Endothelial cell of umbilical vein (primary cell): ENCODE measurements around the gene CREG1. TPM values are rescaled to one million over a fixed set of nuclear protein-coding genes. Genes with fewer than 3 reads are reported as not detected.

Experiments
- BruUV-seq: library from RNA; stranded (reverse); fragments of 400-500 nt; replicated peaks from 2 replicates; lab custom pipeline; 2021; lab: Mats Ljungman, UMichigan
- CTCF ChIA-PET: fragments of 300-600, 350-600 bp; sonication (Branson Sonifier 250); formaldehyde crosslinking; loops from one replicate; lab custom pipeline; 2021; ENCODE audit warnings: antibody characterized with exemption, inconsistent platforms; lab: Charles Lee
- POLR2A ChIA-PET: fragments of 300-600, 350-600 bp; sonication (Branson Sonifier 250); formaldehyde crosslinking; loops from one replicate; lab custom pipeline; 2021; ENCODE audit warnings: antibody characterized with exemption, inconsistent platforms; lab: Charles Lee
- DNase-seq: peaks from one replicate; pipeline ENCODE4 v3.0.0-alpha.2; 2011; ENCODE audit warnings: low read depth, low spot score
- FAIRE-seq: peaks from 2 replicates; lab custom pipeline; 2011; peaks lifted over from hg19 to GRCh38; lab: Jason Lieb, UNC
- H2AFZ ChIP-seq: 2 replicates; pipeline ENCODE4 v1.6.0; 2012; ENCODE audit warnings: low read depth, low read length, control low read depth, inconsistent platforms
- H3K27ac ChIP-seq: 2 replicates; pipeline ENCODE4 v1.5.1; 2011; ENCODE audit warnings: low read depth, mild to moderate bottlenecking, control low read depth, low read length, moderate library complexity; ENCODE audit not compliant: insufficient read depth
- H3K27me3 ChIP-seq, 2 experiments: 2 replicates each; pipeline versions ENCODE4 v1.6.0 to v1.6.1; 2011; ENCODE audit warnings: low read length in 2 of 2, mixed read lengths in 1 of 2; ENCODE audit not compliant: control insufficient read depth in 2 of 2, insufficient read depth in 2 of 2
- H3K36me3 ChIP-seq, 2 experiments: 2 replicates in 1 of 2; 3 replicates in 1 of 2; pipeline ENCODE4 v1.5.1; 2011; ENCODE audit warnings: low read length in 2 of 2, mild to moderate bottlenecking in 1 of 2, moderate library complexity in 1 of 2; ENCODE audit not compliant: control insufficient read depth in 2 of 2, insufficient read depth in 2 of 2; ENCODE audit errors: extremely low read depth in 1 of 2
- H3K4me1 ChIP-seq: 3 replicates; pipeline ENCODE4 v1.5.1; 2011; ENCODE audit warnings: mild to moderate bottlenecking, low read length; ENCODE audit not compliant: control insufficient read depth, insufficient read depth; ENCODE audit errors: extremely low read depth
- H3K4me2 ChIP-seq: 2 replicates; pipeline ENCODE4 v1.6.1; 2011; ENCODE audit warnings: low read length, control low read depth, mixed read lengths; ENCODE audit not compliant: insufficient read depth
- H3K4me3 ChIP-seq, 3 experiments: fragments of 200-600 bp in 1 of 3; sonication (generic), shearing (Covaris generic) in 1 of 3; replicated peaks in 1 of 3; 2 replicates each; pipeline ENCODE4 v1.5.1; 2011 to 2016; ENCODE audit warnings: control low read depth in 3 of 3, low read length in 3 of 3, mild to moderate bottlenecking in 2 of 3, inconsistent platforms in 1 of 3, low read depth in 1 of 3, moderate library complexity in 1 of 3; ENCODE audit not compliant: insufficient read depth in 1 of 3
- H3K79me2 ChIP-seq: 2 replicates; pipeline ENCODE4 v1.6.0; 2012; ENCODE audit warnings: low read length, inconsistent platforms; ENCODE audit not compliant: control insufficient read depth, insufficient read depth
- H3K9ac ChIP-seq: replicated peaks from 2 replicates; pipeline ENCODE3; 2011; ENCODE audit warnings: low read length, control low read depth; ENCODE audit not compliant: insufficient read depth; ENCODE audit errors: extremely low read depth
- H3K9me1 ChIP-seq: replicated peaks from 3 replicates; pipeline ENCODE4 v1.6.0; 2011; ENCODE audit warnings: mild to moderate bottlenecking, low read length; ENCODE audit not compliant: control insufficient read depth, insufficient read depth; ENCODE audit errors: extremely low read depth
- H3K9me3 ChIP-seq: replicated peaks from 2 replicates; pipeline ENCODE4 v1.5.1; 2012; ENCODE audit warnings: low read length, inconsistent platforms; ENCODE audit not compliant: control insufficient read depth, insufficient read depth
- H4K20me1 ChIP-seq: replicated peaks from 2 replicates; pipeline ENCODE3; 2011; ENCODE audit warnings: mild to moderate bottlenecking, low read length; ENCODE audit not compliant: control insufficient read depth, insufficient read depth; ENCODE audit errors: extremely low read depth
- EZH2 ChIP-seq: IDR thresholded peaks from 2 replicates; pipeline ENCODE4 v1.6.1; 2012; ENCODE audit warnings: borderline replicate concordance, low read depth, mild to moderate bottlenecking, moderate library complexity, low read length, inconsistent platforms; ENCODE audit not compliant: severe bottlenecking
- FOS ChIP-seq: IDR thresholded peaks from 2 replicates; pipeline ENCODE4 v1.6.1; 2011; ENCODE audit warnings: mild to moderate bottlenecking, low read length, moderate library complexity, borderline replicate concordance; ENCODE audit not compliant: insufficient read depth
- GATA2 ChIP-seq: IDR thresholded peaks from 2 replicates; pipeline ENCODE4 v1.7.0; 2011; ENCODE audit warnings: low read depth, mild to moderate bottlenecking, moderate library complexity, mixed read lengths, low read length; ENCODE audit not compliant: insufficient read length, insufficient read depth
- JUN ChIP-seq: IDR thresholded peaks from 2 replicates; pipeline ENCODE4 v1.6.1; 2011; ENCODE audit warnings: borderline replicate concordance, low read depth; ENCODE audit not compliant: insufficient read length, insufficient read depth
- MYC ChIP-seq: IDR thresholded peaks from one replicate; pipeline ENCODE4 v1.6.1; 2011; ENCODE audit warnings: mild to moderate bottlenecking, low read depth, low read length
- POLR2A ChIP-seq: IDR thresholded peaks from 2 replicates; pipeline ENCODE4 v1.6.1; 2012; ENCODE audit warnings: low read depth, mild to moderate bottlenecking, control low read depth, low read length
- POLR2AphosphoS5 ChIP-seq: IDR thresholded peaks from 2 replicates; pipeline ENCODE4 v1.6.1; 2012; ENCODE audit warnings: low read depth, mild to moderate bottlenecking, control low read depth, low read length, moderate library complexity; ENCODE audit not compliant: insufficient read depth
- dilution Hi-C: fragments of 300-500 bp; cut with MboI; formaldehyde crosslinking; loops from one replicate; pipeline ENCODE4 v1.15.0; 2019; ENCODE audit warnings: low sequenced_read_pairs; ENCODE audit not compliant: extremely low pct_ligation_motif_present
- intact Hi-C: fragments of 100-400 bp; cut with micrococcal nuclease; formaldehyde crosslinking; loops from one replicate; pipeline ENCODE4 v1.10.0; 2022
- polyA plus RNA-seq, 4 experiments: library from polyadenylated mRNA; depleted of rRNA in 3 of 4; stranded (reverse) in 3 of 4; unstranded in 1 of 4; fragments of >200 nt; gene quantifications; 2 replicates each; pipeline versions ENCODE4 v1.2.1 to v1.2.3, GENCODE V29; 2011 to 2012; ENCODE audit warnings: missing spikeins in 1 of 4
- total RNA-seq: library from RNA; stranded (reverse); gene quantifications from 2 replicates; pipeline ENCODE4 v1.2.3, GENCODE V29; 2021
- TF ChIP-seq, protein P1 (sequence below), 2 donors: IDR thresholded peaks; 1 replicate in 1 of 2; 2 replicates in 1 of 2; pipeline ENCODE4 v1.5.1; 2011; ENCODE audit warnings: low read length in 2 of 2, mild to moderate bottlenecking in 2 of 2, moderate library complexity in 2 of 2, control low read depth in 1 of 2, inconsistent platforms in 1 of 2, low read depth in 1 of 2; ENCODE audit not compliant: insufficient read depth in 1 of 2; ENCODE audit errors: extremely low read depth in 1 of 2

The CREG1 gene
- total and polyA plus RNA-seq, 2 donors (not counting 3 experiments of a cell fraction or from before 2014, with no cell fraction given): 10.3 to 15.8 TPM

DNA sequence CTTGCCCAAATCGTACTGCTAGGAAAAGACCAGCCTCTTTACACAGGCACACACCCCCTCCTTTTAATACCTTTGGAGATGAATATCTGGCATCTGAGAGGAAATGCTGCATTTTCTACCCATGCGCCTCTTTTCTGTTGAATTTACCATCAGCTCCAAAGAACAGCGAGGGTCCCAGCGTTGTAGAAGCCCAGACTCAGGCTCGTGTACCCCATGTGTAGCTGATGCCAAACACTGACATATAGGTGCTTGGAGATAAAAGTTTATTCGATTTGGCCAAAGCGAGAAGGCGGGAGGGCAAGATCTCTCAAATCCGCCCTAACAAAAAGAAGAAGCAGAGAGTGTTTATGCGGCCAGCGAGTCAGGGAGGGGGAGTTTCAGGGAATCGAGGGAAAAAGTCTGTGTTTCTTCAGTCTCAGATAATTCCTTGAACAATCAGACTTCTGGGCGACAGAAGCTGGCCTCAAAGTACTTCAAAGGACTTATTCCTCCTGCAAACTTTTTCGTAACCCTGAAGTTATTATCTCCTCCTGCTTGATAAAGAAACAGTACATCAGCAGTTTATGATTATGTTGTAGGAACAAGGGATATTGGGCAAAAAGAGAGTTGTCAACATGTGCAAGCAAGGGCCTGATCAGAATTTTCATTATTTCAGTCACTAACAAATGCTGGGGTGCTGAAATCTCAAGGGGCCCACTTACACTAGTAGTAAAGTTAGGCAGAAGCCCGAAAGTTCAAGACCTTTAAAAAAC, 642 bp upstream of the CREG1 start:
- peak overlapping the region; percentile 11 to 60 (median 22) for H3K4me3 ChIP-seq
- POLR2A ChIA-PET: interaction anchor here (1.0 kb wide), 1 partner anchor 334 kb away, joined by 7 read pairs; the partner anchor contains the start of gene POU2F1
- dilution Hi-C loops: no loop called here
- TF ChIP-seq POLR2A (no peak), EZH2 (no peak), FOS (no peak), MYC (no peak), POLR2AphosphoS5 (no peak)
- H3K4me1 ChIP-seq: peaks cover 5% of the 10 kb centered on the region
- peak overlapping the region; percentile 68 for H2AFZ ChIP-seq
- DNase-seq (no peak), FAIRE-seq (no peak)
- H3K79me2 ChIP-seq: no peaks in the 10 kb centered on the region
- H3K9me3 ChIP-seq: no peaks in the 10 kb centered on the region
- H4K20me1 ChIP-seq: no peaks in the 10 kb centered on the region
- H3K27me3 ChIP-seq: peaks cover 0 to 2% of the 10 kb centered on the region in 2 experiments
- H3K9ac ChIP-seq: no peak overlapping the region
- H3K36me3 ChIP-seq: no peaks in the 10 kb centered on the region
- intact Hi-C loops: loop anchor here (5.0 to 10.0 kb wide), 2 partner anchors 332 to 411 kb away; partner anchors contain the start of gene POU2F1
- CTCF ChIA-PET: interaction anchor here (0.6 to 3.1 kb wide), 12 partner anchors 9 to 678 kb away, joined by 3 to 15 read pairs (median 5); partner anchors contain the start of gene TADA1
- H3K27ac ChIP-seq: no peak overlapping the region
- peak overlapping the region; percentile 92 for H3K4me2 ChIP-seq
- BruUV-seq: no TSS peak
- no peaks in the 10 kb centered on the region for H3K9me1 ChIP-seq

GRCh38 chr1:167551362-167551761, 2.2 kb downstream of the CREG1 start:
- dilution Hi-C loops (no loop called here), intact Hi-C loops (loop anchor here (5.0 to 10.0 kb wide), 2 partner anchors 329 to 413 kb away; partner anchors contain the start of gene POU2F1)
- no peaks in the 10 kb centered on the region for H3K36me3 ChIP-seq
- no peaks in the 10 kb centered on the region for H3K79me2 ChIP-seq
- ChIA-PET POLR2A (no interaction called here), CTCF (interaction anchor here (0.6 to 3.6 kb wide), 3 partner anchors 10 to 331 kb away, joined by 3 to 28 read pairs (median 5); partner anchors contain the start of gene POU2F1)
- TF ChIP-seq MYC (no peak), GATA2 (no peak), POLR2A (no peak), JUN (no peak)
- TF ChIP-seq, protein P1, sequence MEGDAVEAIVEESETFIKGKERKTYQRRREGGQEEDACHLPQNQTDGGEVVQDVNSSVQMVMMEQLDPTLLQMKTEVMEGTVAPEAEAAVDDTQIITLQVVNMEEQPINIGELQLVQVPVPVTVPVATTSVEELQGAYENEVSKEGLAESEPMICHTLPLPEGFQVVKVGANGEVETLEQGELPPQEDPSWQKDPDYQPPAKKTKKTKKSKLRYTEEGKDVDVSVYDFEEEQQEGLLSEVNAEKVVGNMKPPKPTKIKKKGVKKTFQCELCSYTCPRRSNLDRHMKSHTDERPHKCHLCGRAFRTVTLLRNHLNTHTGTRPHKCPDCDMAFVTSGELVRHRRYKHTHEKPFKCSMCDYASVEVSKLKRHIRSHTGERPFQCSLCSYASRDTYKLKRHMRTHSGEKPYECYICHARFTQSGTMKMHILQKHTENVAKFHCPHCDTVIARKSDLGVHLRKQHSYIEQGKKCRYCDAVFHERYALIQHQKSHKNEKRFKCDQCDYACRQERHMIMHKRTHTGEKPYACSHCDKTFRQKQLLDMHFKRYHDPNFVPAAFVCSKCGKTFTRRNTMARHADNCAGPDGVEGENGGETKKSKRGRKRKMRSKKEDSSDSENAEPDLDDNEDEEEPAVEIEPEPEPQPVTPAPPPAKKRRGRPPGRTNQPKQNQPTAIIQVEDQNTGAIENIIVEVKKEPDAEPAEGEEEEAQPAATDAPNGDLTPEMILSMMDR (IDR thresholded peaks at IDR 0.05; ENCODE audit: extremely low read depth in 1 of 2, insufficient read depth in 1 of 2, low read depth in 1 of 2, low read length in 2 of 2): no peak
- no peak overlapping the region for H3K4me3 ChIP-seq
- H2AFZ ChIP-seq: no peak overlapping the region
- H3K9me1 ChIP-seq: no peaks in the 10 kb centered on the region
- no peaks in the 10 kb centered on the region for H3K9me3 ChIP-seq
- no TSS peak for BruUV-seq
- peaks cover 0 to 2% of the 10 kb centered on the region in 2 experiments for H3K27me3 ChIP-seq
- H3K4me1 ChIP-seq: peaks cover 5% of the 10 kb centered on the region
- no peak overlapping the region for H3K27ac ChIP-seq
- H3K9ac ChIP-seq: no peak overlapping the region
- H4K20me1 ChIP-seq: no peaks in the 10 kb centered on the region
- FAIRE-seq (no peak), DNase-seq (no peak)
- H3K4me2 ChIP-seq: no peak overlapping the region
